ENCODE measurements around the gene CALN1.
"Not testable (repeated sequence)": the region's sequence is repeated elsewhere in the genome, so short reads cannot be mapped to it uniquely, and the experiment has no call there.

Gene CALN1

GRCh38 chr7:72069263-72069662 is 342.9 kb downstream of the CALN1 start:
- Histone ChIP-seq H3K27ac (ENCODE audit: low read depth, low read length, poor library complexity, severe bottlenecking) (no peak overlapping the region), H3K9me3 (ENCODE audit: low read length) (peaks cover 3% of the 10 kb centered on the region; the same call in 1 of the 2 replicates), H2AFZ (ENCODE audit: low read length) (no peak overlapping the region), H3K27me3 (ENCODE audit: insufficient read depth, low read length) (no peaks in the 10 kb centered on the region), H3K4me3 (ENCODE audit: low read depth, low read length, poor library complexity, severe bottlenecking) (no peak overlapping the region), H3K4me1 (ENCODE audit: insufficient read depth, low read length, severe bottlenecking) (no peaks in the 10 kb centered on the region), H3F3A (ENCODE audit: insufficient read depth, low read length) (no peaks in the 10 kb centered on the region), H3K36me3 (ENCODE audit: insufficient read depth, low read length) (no peaks in the 10 kb centered on the region), H3K9me2 (ENCODE audit: low read depth, low read length) (peaks cover 5% of the 10 kb centered on the region; the same call in 1 of the 2 replicates), H3K9ac (ENCODE audit: low read length) (no peak overlapping the region), H4K20me1 (ENCODE audit: insufficient read depth, low read length) (no peaks in the 10 kb centered on the region), H3K4me2 (ENCODE audit: low read length) (no peak overlapping the region), H3K79me2 (ENCODE audit: insufficient read depth, low read length) (no peaks in the 10 kb centered on the region)
- no peak for TF ChIP-seq EZH2 (IDR thresholded peaks at IDR 0.05; ENCODE audit: borderline replicate concordance, low read length)
- no peak for TF ChIP-seq CTCF (IDR thresholded peaks at IDR 0.05; ENCODE audit: low read length)

DNA sequence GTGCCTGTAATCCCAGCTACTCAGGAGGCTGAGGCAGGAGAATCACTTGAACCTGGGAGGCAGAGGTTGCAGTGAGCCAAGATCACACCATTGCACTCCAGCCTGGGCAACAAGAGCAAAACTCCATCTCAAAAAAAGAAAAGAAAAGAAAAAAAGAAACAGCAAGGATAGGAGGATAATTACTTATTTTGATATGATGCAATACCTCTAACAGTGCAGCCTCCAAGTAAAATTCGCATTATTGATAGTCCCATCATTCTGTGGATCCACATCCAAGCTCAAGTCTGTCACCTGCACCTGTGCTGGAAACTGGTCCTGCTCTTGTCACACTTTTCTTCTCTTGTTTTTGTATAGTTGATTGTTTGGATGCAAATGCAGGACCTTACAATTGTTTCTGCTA is 346.4 kb downstream of the CALN1 start:
- H3K27ac ChIP-seq (ENCODE audit: low read depth, low read length, poor library complexity, severe bottlenecking); H3K79me2 ChIP-seq (ENCODE audit: insufficient read depth, low read length); H3K9me3 ChIP-seq (ENCODE audit: low read length); H3K4me1 ChIP-seq (ENCODE audit: insufficient read depth, low read length, severe bottlenecking); H3K9ac ChIP-seq (ENCODE audit: low read length); H3K36me3 ChIP-seq (ENCODE audit: insufficient read depth, low read length); H3K4me3 ChIP-seq (ENCODE audit: low read depth, low read length, poor library complexity, severe bottlenecking); H3F3A ChIP-seq (ENCODE audit: insufficient read depth, low read length); H3K27me3 ChIP-seq (ENCODE audit: insufficient read depth, low read length); H4K20me1 ChIP-seq (ENCODE audit: insufficient read depth, low read length); H3K4me2 ChIP-seq (ENCODE audit: low read length); H2AFZ ChIP-seq (ENCODE audit: low read length); H3K9me2 ChIP-seq (ENCODE audit: low read depth, low read length): not testable (repeated sequence)

GRCh38 chr7:72064916-72065315 is 347.2 kb downstream of the CALN1 start:
- no peak overlapping the region for H3K27ac ChIP-seq (ENCODE audit: low read depth, low read length, poor library complexity, severe bottlenecking)
- H3K27me3 ChIP-seq (ENCODE audit: insufficient read depth, low read length): no peaks in the 10 kb centered on the region
- no peaks in the 10 kb centered on the region for H3K36me3 ChIP-seq (ENCODE audit: insufficient read depth, low read length)
- H2AFZ ChIP-seq (ENCODE audit: low read length): no peak overlapping the region
- H3K9me2 ChIP-seq (ENCODE audit: low read depth, low read length): no peaks in the 10 kb centered on the region
- H3K4me3 ChIP-seq (ENCODE audit: low read depth, low read length, poor library complexity, severe bottlenecking): no peak overlapping the region
- H3K4me1 ChIP-seq (ENCODE audit: insufficient read depth, low read length, severe bottlenecking): no peaks in the 10 kb centered on the region
- H3K9me3 ChIP-seq (ENCODE audit: low read length): no peaks in the 10 kb centered on the region
- TF ChIP-seq CTCF (IDR thresholded peaks at IDR 0.05; ENCODE audit: low read length): no peak
- TF ChIP-seq EZH2 (IDR thresholded peaks at IDR 0.05; ENCODE audit: borderline replicate concordance, low read length): no peak
- H3K79me2 ChIP-seq (ENCODE audit: insufficient read depth, low read length): no peaks in the 10 kb centered on the region
- no peaks in the 10 kb centered on the region for H4K20me1 ChIP-seq (ENCODE audit: insufficient read depth, low read length)
- H3K9ac ChIP-seq (ENCODE audit: low read length): no peak overlapping the region
- no peaks in the 10 kb centered on the region for H3F3A ChIP-seq (ENCODE audit: insufficient read depth, low read length)
- H3K4me2 ChIP-seq (ENCODE audit: low read length): no peak overlapping the region

- H3K9ac ChIP-seq (ENCODE audit: low read length): no peak overlapping the region
- H3K27me3 ChIP-seq (ENCODE audit: insufficient read depth, low read length): no peaks in the 10 kb centered on the region
- H3K9me3 ChIP-seq (ENCODE audit: low read length): no peaks in the 10 kb centered on the region
- no peaks in the 10 kb centered on the region for H3K79me2 ChIP-seq (ENCODE audit: insufficient read depth, low read length)
- TF ChIP-seq CTCF (IDR thresholded peaks at IDR 0.05; ENCODE audit: low read length): no peak
- TF ChIP-seq EZH2 (IDR thresholded peaks at IDR 0.05; ENCODE audit: borderline replicate concordance, low read length): no peak
- H3K36me3 ChIP-seq (ENCODE audit: insufficient read depth, low read length): no peaks in the 10 kb centered on the region
- H3F3A ChIP-seq (ENCODE audit: insufficient read depth, low read length): no peaks in the 10 kb centered on the region
- H3K4me3 ChIP-seq (ENCODE audit: low read depth, low read length, poor library complexity, severe bottlenecking): no peak overlapping the region
- no peaks in the 10 kb centered on the region for H4K20me1 ChIP-seq (ENCODE audit: insufficient read depth, low read length)
- H3K4me1 ChIP-seq (ENCODE audit: insufficient read depth, low read length, severe bottlenecking): no peaks in the 10 kb centered on the region
- H3K9me2 ChIP-seq (ENCODE audit: low read depth, low read length): no peaks in the 10 kb centered on the region
- H2AFZ ChIP-seq (ENCODE audit: low read length): no peak overlapping the region
- no peak overlapping the region for H3K4me2 ChIP-seq (ENCODE audit: low read length)
- H3K27ac ChIP-seq (ENCODE audit: low read depth, low read length, poor library complexity, severe bottlenecking): no peak overlapping the region
These were observed 348.8 kb downstream of the CALN1 start for GRCh38 chr7:72063330-72063729.
